Heart left ventricle (tissue), 13 donors: ENCODE results near the gene VANGL1.

Source experiments
- POLR2A ChIP-seq, 2 donors: fragments of 450-650 bp; IDR thresholded peaks; one replicate each; pipeline ENCODE4 v1.6.1; 2017; ENCODE audit warnings: antibody characterized with exemption in 2 of 2, mild to moderate bottlenecking in 2 of 2, moderate library complexity in 2 of 2
- TF ChIP-seq, protein P1 (sequence below), 12 donors: fragments of 200-600 bp; sonication (generic) in 4 of 12; IDR thresholded peaks; one replicate each; pipeline versions ENCODE4 v1.5.0 to v1.8.0; 2018 to 2022; ENCODE audit warnings: antibody characterized with exemption in 12 of 12, mild to moderate bottlenecking in 5 of 12
- donor health status: ischemic (EF 13 %, LVEDD 7.1; RV severe dilation, severe dysfunction).
- donor health status: DM: no; HTN: yes; CAD: no.
- donor health status: DM: no; HTN: no; CAD: no.
- donor health status: ischemic (EF 25% LVEDD 6.9; RV normal size, moderate dysfunction).
- donor health status: ischemic (EF 25% LVEDD 5.7; RV mildly dilated, moderate dysfunction).
- donor health status: ischemic (EF 35%, LVEDD 5.7; RV mildly dilated, moderate dysfunction).
- donor health status: nonischemic (EF 11% LVEDD 7.7; RV severe dilation, severe dysfunction).
- donor health status: DM: yes; HTN: yes; CAD: no.
- donor health status: PGD.
- donor health status: ischemic (EF 29% LVEDD 5.4; RV normal size, mild dysfunction).
- donor health status: nonischemic (EF 23%, LVEDD 6.1; RV moderate dilation, normal function).

DNA sequence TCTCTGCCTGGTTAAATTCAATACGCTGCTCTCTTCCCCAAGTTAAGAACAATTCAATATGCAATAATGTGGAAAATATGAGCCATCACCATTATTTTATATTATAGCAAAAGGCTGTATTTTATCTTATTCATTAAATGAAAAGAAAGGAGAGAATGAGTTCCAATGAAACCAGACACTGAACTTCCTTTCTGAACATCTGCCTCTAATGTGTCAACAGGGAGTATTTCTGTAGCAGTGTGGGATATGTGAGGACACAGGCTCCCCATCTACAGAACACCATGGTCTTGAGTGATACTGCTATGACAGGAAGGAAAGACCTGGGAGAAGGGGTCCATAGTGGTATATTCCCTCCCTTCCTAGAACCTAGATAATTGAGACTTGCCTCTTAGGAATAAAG, 80.5 kb downstream of the VANGL1 start:
- TF ChIP-seq, protein P1, sequence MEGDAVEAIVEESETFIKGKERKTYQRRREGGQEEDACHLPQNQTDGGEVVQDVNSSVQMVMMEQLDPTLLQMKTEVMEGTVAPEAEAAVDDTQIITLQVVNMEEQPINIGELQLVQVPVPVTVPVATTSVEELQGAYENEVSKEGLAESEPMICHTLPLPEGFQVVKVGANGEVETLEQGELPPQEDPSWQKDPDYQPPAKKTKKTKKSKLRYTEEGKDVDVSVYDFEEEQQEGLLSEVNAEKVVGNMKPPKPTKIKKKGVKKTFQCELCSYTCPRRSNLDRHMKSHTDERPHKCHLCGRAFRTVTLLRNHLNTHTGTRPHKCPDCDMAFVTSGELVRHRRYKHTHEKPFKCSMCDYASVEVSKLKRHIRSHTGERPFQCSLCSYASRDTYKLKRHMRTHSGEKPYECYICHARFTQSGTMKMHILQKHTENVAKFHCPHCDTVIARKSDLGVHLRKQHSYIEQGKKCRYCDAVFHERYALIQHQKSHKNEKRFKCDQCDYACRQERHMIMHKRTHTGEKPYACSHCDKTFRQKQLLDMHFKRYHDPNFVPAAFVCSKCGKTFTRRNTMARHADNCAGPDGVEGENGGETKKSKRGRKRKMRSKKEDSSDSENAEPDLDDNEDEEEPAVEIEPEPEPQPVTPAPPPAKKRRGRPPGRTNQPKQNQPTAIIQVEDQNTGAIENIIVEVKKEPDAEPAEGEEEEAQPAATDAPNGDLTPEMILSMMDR (IDR thresholded peaks at IDR 0.05) = no peak
- TF ChIP-seq POLR2A (IDR thresholded peaks at IDR 0.05) = no peak
